GM23338 (cell line): ENCODE measurements around the gene SIAE. TPM values are rescaled to one million over a fixed set of nuclear protein-coding genes. Genes with fewer than 3 reads are reported as not detected.
A peak's percentile ranks its signal among the peaks of the same experiment; 100 is the strongest.

Experiments
- ATAC-seq: fragments of 200-7000 bp; cut with Tn5 transposase; 3 replicates; pipeline ENCODE4 v1.9.1; 2020
- DNase-seq: peaks from one replicate; pipeline ENCODE4 v3.0.0-alpha.2; 2015; ENCODE audit warnings: low spot score
- H2AFZ ChIP-seq: fragments of 200-600 bp; sonication (generic); 2 replicates; pipeline ENCODE4 v1.8.0; 2016; ENCODE audit warnings: antibody characterized with exemption, mild to moderate bottlenecking, moderate library complexity
- H3F3A ChIP-seq: fragments of 200-600 bp; sonication (generic); replicated peaks from 2 replicates; pipeline ENCODE4 v1.8.0; 2017; ENCODE audit warnings: antibody characterized with exemption, mixed run types, low read depth
- H3K27ac ChIP-seq: fragments of 200-600 bp; sonication (generic); 2 replicates; pipeline ENCODE4 v1.6.1; 2016; ENCODE audit warnings: low read depth
- H3K27me3 ChIP-seq: fragments of 200-600 bp; sonication (generic); 2 replicates; pipeline ENCODE4 v1.8.0; 2016; ENCODE audit warnings: mild to moderate bottlenecking, mixed run types, moderate library complexity; ENCODE audit not compliant: insufficient read depth
- H3K36me3 ChIP-seq: fragments of 200-600 bp; sonication (generic); 2 replicates; pipeline ENCODE4 v1.8.0; 2016; ENCODE audit warnings: mild to moderate bottlenecking; ENCODE audit not compliant: insufficient read depth
- H3K4me1 ChIP-seq: fragments of 200-600 bp; sonication (generic); 2 replicates; pipeline ENCODE4 v1.8.0; 2016; ENCODE audit warnings: mild to moderate bottlenecking, moderate library complexity; ENCODE audit not compliant: insufficient read depth
- H3K4me2 ChIP-seq: fragments of 200-600 bp; sonication (generic); 2 replicates; pipeline ENCODE4 v1.7.1; 2017; ENCODE audit warnings: mixed run types
- H3K4me3 ChIP-seq: fragments of 200-600 bp; sonication (generic); 2 replicates; pipeline ENCODE4 v1.6.1; 2016; ENCODE audit warnings: mixed run types
- H3K79me2 ChIP-seq: fragments of 200-600 bp; sonication (generic); replicated peaks from 2 replicates; pipeline ENCODE4 v1.8.0; 2017; ENCODE audit warnings: mild to moderate bottlenecking; ENCODE audit not compliant: insufficient read depth
- H3K9me2 ChIP-seq: fragments of 200-600 bp; sonication (generic); 2 replicates; pipeline ENCODE4 v1.8.0; 2017; ENCODE audit not compliant: insufficient read depth
- H4K20me1 ChIP-seq: fragments of 200-600 bp; sonication (generic); replicated peaks from 2 replicates; pipeline ENCODE4 v1.8.0; 2017; ENCODE audit warnings: mild to moderate bottlenecking; ENCODE audit not compliant: insufficient read depth
- H3K27ac Mint-ChIP-seq: 2 replicates; pipeline ENCODE4 v1.8.0; 2020; ENCODE audit warnings: inconsistent platforms, mild to moderate bottlenecking, moderate library complexity, mixed read lengths
- H3K27me3 Mint-ChIP-seq: 3 replicates; pipeline ENCODE4 v1.8.0; 2022; ENCODE audit warnings: low read depth, mild to moderate bottlenecking, moderate library complexity, mixed read lengths, inconsistent platforms; ENCODE audit not compliant: insufficient read depth, poor library complexity
- H3K36me3 Mint-ChIP-seq: 3 replicates; pipeline ENCODE4 v1.8.0; 2021; ENCODE audit warnings: low read depth, mild to moderate bottlenecking, inconsistent platforms, moderate library complexity, mixed read lengths
- H3K4me1 Mint-ChIP-seq: 3 replicates; pipeline ENCODE4 v1.8.0; 2020; ENCODE audit warnings: mild to moderate bottlenecking, inconsistent platforms, mixed read lengths
- H3K4me3 Mint-ChIP-seq: 3 replicates; pipeline ENCODE4 v1.8.0; 2021; ENCODE audit warnings: moderate library complexity, mild to moderate bottlenecking, inconsistent platforms, mixed read lengths
- H3K9me3 Mint-ChIP-seq: 3 replicates; pipeline ENCODE4 v1.8.0; 2020; ENCODE audit warnings: moderate library complexity, mild to moderate bottlenecking, inconsistent platforms, mixed read lengths
- EZH2 ChIP-seq: fragments of 200-600 bp; sonication (generic); IDR thresholded peaks from one replicate; pipeline ENCODE4 v1.8.0; 2017; ENCODE audit warnings: antibody characterized with exemption, mild to moderate bottlenecking, low read depth; ENCODE audit not compliant: unreplicated experiment
- EZH2phosphoT487 ChIP-seq: fragments of 200-600 bp; sonication (generic); IDR thresholded peaks from one replicate; pipeline ENCODE4 v1.8.1; 2018; ENCODE audit warnings: antibody characterized with exemption; ENCODE audit not compliant: unreplicated experiment
- JUNB ChIP-seq: IDR thresholded peaks from one replicate; pipeline ENCODE4 v1.6.1; 2016; ENCODE audit warnings: antibody characterized with exemption; ENCODE audit not compliant: unreplicated experiment
- NANOG ChIP-seq: IDR thresholded peaks from 2 replicates; pipeline ENCODE4 v1.6.1; 2016; ENCODE audit warnings: antibody characterized with exemption, borderline replicate concordance
- POLR2AphosphoS5 ChIP-seq: IDR thresholded peaks from 2 replicates; pipeline ENCODE4 v1.6.1; 2016; ENCODE audit warnings: antibody characterized with exemption, low read depth
- STAT1 ChIP-seq: IDR thresholded peaks from one replicate; pipeline ENCODE4 v1.6.1; 2016; ENCODE audit warnings: antibody characterized with exemption; ENCODE audit not compliant: unreplicated experiment
- ZNF114 ChIP-seq: fragments of 250-450 bp; sonication (Bioruptor Pico); IDR thresholded peaks from 2 replicates; pipeline ENCODE4 v1.5.0; 2020; ENCODE audit warnings: mild to moderate bottlenecking, moderate library complexity
- ZNF331 ChIP-seq: fragments of 250-450 bp; sonication (Bioruptor Pico); IDR thresholded peaks from 2 replicates; pipeline ENCODE4 v1.5.0; 2020; ENCODE audit warnings: low read depth, mild to moderate bottlenecking, moderate library complexity
- polyA plus RNA-seq: library from polyadenylated mRNA; unstranded; fragments of >200 nt; fragmentation: Nextera tagmentation; extraction: Ambion mirVana; gene quantifications from 2 replicates; pipeline ENCODE4 v1.2.1, GENCODE V29; 2016
- total RNA-seq: library from RNA; depleted of rRNA; stranded (reverse); fragments of >200 nt; shearing (Covaris generic); gene quantifications from 2 replicates; pipeline ENCODE4 v1.2.3, GENCODE V29; 2014
- TF ChIP-seq, protein P1 (sequence below): IDR thresholded peaks from one replicate; pipeline ENCODE4 v1.6.1; 2018; ENCODE audit warnings: antibody characterized with exemption; ENCODE audit not compliant: unreplicated experiment
- TF ChIP-seq, protein P2 (sequence below), 2 experiments: fragments of 200-600 bp in 1 of 2; sonication (generic) in 1 of 2; conservative IDR thresholded peaks; 2 replicates each; pipeline versions ENCODE4 v1.5.1 to v1.6.1; 2016 to 2017; ENCODE audit warnings: antibody characterized with exemption in 2 of 2, low read depth in 2 of 2, mild to moderate bottlenecking in 2 of 2, moderate library complexity in 1 of 2
- TF ChIP-seq, protein P3 (sequence below): IDR thresholded peaks from 2 replicates; pipeline ENCODE4 v1.6.1; 2016; ENCODE audit warnings: antibody characterized with exemption

SIAE gene
- total and polyA plus RNA-seq, 2 experiments from 2014 or later = 1.1 to 1.7 TPM

DNA sequence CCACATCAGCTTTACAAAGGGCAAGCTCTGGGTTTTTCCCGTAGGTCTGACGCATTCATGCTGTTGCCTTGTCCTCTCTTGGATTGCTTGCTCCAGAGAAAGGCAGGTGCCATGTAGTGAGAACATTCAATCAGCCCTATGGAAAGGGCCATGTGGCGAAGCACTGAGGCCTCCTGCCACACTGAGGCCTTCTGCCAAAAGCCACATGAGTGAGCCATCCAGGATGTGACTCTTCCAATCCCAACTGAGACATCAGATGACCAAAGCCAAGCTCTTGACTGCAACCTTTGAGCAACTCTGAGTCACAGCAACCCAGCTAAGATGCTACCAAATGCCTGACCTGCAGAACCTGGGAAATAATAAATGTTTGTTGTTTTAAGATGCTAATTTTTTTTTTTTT lies 71.3 kb downstream of the SIAE start:
- TF ChIP-seq STAT1 (no peak), POLR2AphosphoS5 (no peak)
- TF ChIP-seq, protein P1, sequence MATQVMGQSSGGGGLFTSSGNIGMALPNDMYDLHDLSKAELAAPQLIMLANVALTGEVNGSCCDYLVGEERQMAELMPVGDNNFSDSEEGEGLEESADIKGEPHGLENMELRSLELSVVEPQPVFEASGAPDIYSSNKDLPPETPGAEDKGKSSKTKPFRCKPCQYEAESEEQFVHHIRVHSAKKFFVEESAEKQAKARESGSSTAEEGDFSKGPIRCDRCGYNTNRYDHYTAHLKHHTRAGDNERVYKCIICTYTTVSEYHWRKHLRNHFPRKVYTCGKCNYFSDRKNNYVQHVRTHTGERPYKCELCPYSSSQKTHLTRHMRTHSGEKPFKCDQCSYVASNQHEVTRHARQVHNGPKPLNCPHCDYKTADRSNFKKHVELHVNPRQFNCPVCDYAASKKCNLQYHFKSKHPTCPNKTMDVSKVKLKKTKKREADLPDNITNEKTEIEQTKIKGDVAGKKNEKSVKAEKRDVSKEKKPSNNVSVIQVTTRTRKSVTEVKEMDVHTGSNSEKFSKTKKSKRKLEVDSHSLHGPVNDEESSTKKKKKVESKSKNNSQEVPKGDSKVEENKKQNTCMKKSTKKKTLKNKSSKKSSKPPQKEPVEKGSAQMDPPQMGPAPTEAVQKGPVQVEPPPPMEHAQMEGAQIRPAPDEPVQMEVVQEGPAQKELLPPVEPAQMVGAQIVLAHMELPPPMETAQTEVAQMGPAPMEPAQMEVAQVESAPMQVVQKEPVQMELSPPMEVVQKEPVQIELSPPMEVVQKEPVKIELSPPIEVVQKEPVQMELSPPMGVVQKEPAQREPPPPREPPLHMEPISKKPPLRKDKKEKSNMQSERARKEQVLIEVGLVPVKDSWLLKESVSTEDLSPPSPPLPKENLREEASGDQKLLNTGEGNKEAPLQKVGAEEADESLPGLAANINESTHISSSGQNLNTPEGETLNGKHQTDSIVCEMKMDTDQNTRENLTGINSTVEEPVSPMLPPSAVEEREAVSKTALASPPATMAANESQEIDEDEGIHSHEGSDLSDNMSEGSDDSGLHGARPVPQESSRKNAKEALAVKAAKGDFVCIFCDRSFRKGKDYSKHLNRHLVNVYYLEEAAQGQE = no peak
- no peaks in the 10 kb centered on the region for H3K9me2 ChIP-seq
- H3F3A ChIP-seq = no peaks in the 10 kb centered on the region
- no peak overlapping the region for H3K4me2 ChIP-seq
- no peaks in the 10 kb centered on the region for H3K36me3 ChIP-seq
- H3K9me3 Mint-ChIP-seq = no peaks in the 10 kb centered on the region
- H3K27me3 ChIP-seq = no peaks in the 10 kb centered on the region
- H3K27ac ChIP-seq = no peak overlapping the region
- no peak for DNase-seq
- H3K27ac Mint-ChIP-seq = no peak overlapping the region
- no peaks in the 10 kb centered on the region for H3K36me3 Mint-ChIP-seq
- H4K20me1 ChIP-seq = no peaks in the 10 kb centered on the region
- H3K4me3 Mint-ChIP-seq = no peak overlapping the region
- H3K4me1 ChIP-seq = peaks cover 13% of the 10 kb centered on the region
- H3K4me1 Mint-ChIP-seq = peaks cover 10% of the 10 kb centered on the region
- H3K4me3 ChIP-seq = no peak overlapping the region
- H3K27me3 Mint-ChIP-seq = peaks cover 8% of the 10 kb centered on the region
- no peak for ATAC-seq
- no peak overlapping the region for H2AFZ ChIP-seq
- H3K79me2 ChIP-seq = no peaks in the 10 kb centered on the region

DNA sequence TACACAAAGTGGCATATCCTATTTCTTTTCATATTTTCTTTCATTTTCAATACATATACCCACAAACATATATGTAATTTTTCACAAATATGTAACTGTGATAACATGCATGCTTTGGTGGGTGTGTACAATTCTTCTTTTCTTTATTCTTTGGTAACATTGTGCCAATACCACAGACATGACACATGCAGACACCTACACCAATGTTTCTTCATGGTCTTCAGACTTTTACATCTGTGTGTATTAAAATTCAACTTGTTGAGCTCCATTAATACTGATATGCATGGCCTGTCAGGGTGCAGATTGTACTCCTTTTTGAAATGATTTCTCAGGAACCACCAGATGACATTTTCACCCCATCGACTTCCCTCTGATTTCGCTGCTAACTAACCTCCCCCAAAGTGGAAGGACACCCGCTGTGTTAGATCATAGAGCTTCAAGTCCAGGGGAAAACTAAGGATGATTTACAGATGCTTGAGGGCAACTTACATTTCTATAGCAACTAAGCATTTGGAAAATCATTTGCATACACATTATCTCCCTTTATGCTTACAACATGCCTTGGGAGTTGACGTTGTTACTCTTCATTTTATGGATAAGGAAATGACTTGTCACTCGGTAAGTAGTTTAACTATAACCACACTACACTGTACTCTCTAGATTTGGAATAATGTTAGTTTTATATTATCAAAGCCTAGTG lies 72.8 kb downstream of the SIAE start:
- H3K4me3 Mint-ChIP-seq = no peak overlapping the region
- peaks cover 10% of the 10 kb centered on the region for H3K4me1 Mint-ChIP-seq
- peaks cover 13% of the 10 kb centered on the region for H3K4me1 ChIP-seq
- no peaks in the 10 kb centered on the region for H3K9me2 ChIP-seq
- H3K36me3 ChIP-seq = no peaks in the 10 kb centered on the region
- ATAC-seq (no peak), DNase-seq (peak; percentile 17)
- H3K4me2 ChIP-seq = peak overlapping the region; percentile 16; the same call in 1 of the 2 replicates
- no peaks in the 10 kb centered on the region for H4K20me1 ChIP-seq
- no peaks in the 10 kb centered on the region for H3F3A ChIP-seq
- H3K27ac Mint-ChIP-seq = no peak overlapping the region
- no peak overlapping the region for H3K4me3 ChIP-seq
- H3K9me3 Mint-ChIP-seq = no peaks in the 10 kb centered on the region
- H3K36me3 Mint-ChIP-seq = no peaks in the 10 kb centered on the region
- no peaks in the 10 kb centered on the region for H3K79me2 ChIP-seq
- H3K27me3 Mint-ChIP-seq = peaks cover 8% of the 10 kb centered on the region
- H3K27ac ChIP-seq = no peak overlapping the region
- H2AFZ ChIP-seq = no peak overlapping the region
- no peaks in the 10 kb centered on the region for H3K27me3 ChIP-seq
- TF ChIP-seq NANOG (no peak), EZH2phosphoT487 (no peak), EZH2 (no peak), ZNF114 (no peak), STAT1 (no peak), POLR2AphosphoS5 (no peak), ZNF331 (no peak), JUNB (no peak)
- TF ChIP-seq, protein P2, sequence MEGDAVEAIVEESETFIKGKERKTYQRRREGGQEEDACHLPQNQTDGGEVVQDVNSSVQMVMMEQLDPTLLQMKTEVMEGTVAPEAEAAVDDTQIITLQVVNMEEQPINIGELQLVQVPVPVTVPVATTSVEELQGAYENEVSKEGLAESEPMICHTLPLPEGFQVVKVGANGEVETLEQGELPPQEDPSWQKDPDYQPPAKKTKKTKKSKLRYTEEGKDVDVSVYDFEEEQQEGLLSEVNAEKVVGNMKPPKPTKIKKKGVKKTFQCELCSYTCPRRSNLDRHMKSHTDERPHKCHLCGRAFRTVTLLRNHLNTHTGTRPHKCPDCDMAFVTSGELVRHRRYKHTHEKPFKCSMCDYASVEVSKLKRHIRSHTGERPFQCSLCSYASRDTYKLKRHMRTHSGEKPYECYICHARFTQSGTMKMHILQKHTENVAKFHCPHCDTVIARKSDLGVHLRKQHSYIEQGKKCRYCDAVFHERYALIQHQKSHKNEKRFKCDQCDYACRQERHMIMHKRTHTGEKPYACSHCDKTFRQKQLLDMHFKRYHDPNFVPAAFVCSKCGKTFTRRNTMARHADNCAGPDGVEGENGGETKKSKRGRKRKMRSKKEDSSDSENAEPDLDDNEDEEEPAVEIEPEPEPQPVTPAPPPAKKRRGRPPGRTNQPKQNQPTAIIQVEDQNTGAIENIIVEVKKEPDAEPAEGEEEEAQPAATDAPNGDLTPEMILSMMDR (conservative IDR thresholded peaks at IDR 0.05; ENCODE audit: low read depth in 2 of 2) = no peak
- TF ChIP-seq, protein P3, sequence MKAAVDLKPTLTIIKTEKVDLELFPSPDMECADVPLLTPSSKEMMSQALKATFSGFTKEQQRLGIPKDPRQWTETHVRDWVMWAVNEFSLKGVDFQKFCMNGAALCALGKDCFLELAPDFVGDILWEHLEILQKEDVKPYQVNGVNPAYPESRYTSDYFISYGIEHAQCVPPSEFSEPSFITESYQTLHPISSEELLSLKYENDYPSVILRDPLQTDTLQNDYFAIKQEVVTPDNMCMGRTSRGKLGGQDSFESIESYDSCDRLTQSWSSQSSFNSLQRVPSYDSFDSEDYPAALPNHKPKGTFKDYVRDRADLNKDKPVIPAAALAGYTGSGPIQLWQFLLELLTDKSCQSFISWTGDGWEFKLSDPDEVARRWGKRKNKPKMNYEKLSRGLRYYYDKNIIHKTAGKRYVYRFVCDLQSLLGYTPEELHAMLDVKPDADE = no peak
- TF ChIP-seq, protein P1 = no peak
